A673 (cell line): ENCODE data around the gene ENTREP1.

Source experiments
- CTCF ChIP-seq: fragments of 300-800, 200-600 bp; sonication (generic); conservative IDR thresholded peaks from 2 replicates; pipeline ENCODE4 v1.5.1; 2017; ENCODE audit warnings: low read depth, mild to moderate bottlenecking, antibody characterized with exemption, low read length, moderate library complexity, mixed read lengths
- EZH2 ChIP-seq: fragments of 200-600 bp; sonication (generic); IDR thresholded peaks from 2 replicates; pipeline ENCODE4 v1.6.1; 2017; ENCODE audit warnings: borderline replicate concordance, low read depth, mild to moderate bottlenecking, mixed read lengths, antibody characterized with exemption, low read length; ENCODE audit not compliant: poor library complexity, severe bottlenecking

GRCh38 chr9:69313175-69313574, 11.8 kb upstream of the ENTREP1 start:
- TF ChIP-seq CTCF (no peak), EZH2 (no peak)
